Thoracic aorta (tissue), 2 donors: ENCODE results near the gene HSPB7. TPM values are rescaled to one million over a fixed set of nuclear protein-coding genes. Genes with fewer than 3 reads are reported as not detected.

Experiments used
- ATAC-seq: fragments of 150-250 bp; one replicate; pipeline ENCODE4 v1.8.0; 2017; ENCODE audit warnings: low read depth; ENCODE audit not compliant: insufficient number of reproducible peaks, low FRiP score
- DNase-seq: peaks from one replicate; pipeline ENCODE4 v3.0.0-alpha.2; 2020; ENCODE audit warnings: low spot score
- H3K27ac ChIP-seq, 2 donors: fragments of 200-600 bp; sonication (generic); 1 replicate in 1 of 2; 2 replicates in 1 of 2; pipeline ENCODE4 v1.5.1; 2016; ENCODE audit warnings: mild to moderate bottlenecking in 2 of 2, moderate library complexity in 2 of 2
- H3K27me3 ChIP-seq: fragments of 200-600 bp; sonication (generic); replicated peaks from 2 replicates; pipeline ENCODE4 v1.6.0; 2016; ENCODE audit warnings: mild to moderate bottlenecking; ENCODE audit not compliant: insufficient read depth
- H3K36me3 ChIP-seq: fragments of 200-600 bp; sonication (generic); one replicate; pipeline ENCODE4 v1.5.1; 2016
- H3K4me1 ChIP-seq, 2 donors: fragments of 200-600 bp; sonication (generic); 1 replicate in 1 of 2; 2 replicates in 1 of 2; pipeline versions ENCODE4 v1.5.1 to v1.6.0; 2016; ENCODE audit warnings: low read depth in 2 of 2, mild to moderate bottlenecking in 1 of 2; ENCODE audit not compliant: control insufficient read depth in 1 of 2
- H3K4me3 ChIP-seq: fragments of 200-600 bp; sonication (generic); 2 replicates; pipeline ENCODE4 v1.5.1; 2016; ENCODE audit warnings: mild to moderate bottlenecking
- H3K9me3 ChIP-seq: fragments of 200-600 bp; sonication (generic); 2 replicates; pipeline ENCODE4 v1.5.1; 2016
- total RNA-seq, 2 donors: library from RNA; depleted of rRNA; stranded (reverse); fragments of >200 nt; gene quantifications; one replicate each; pipeline versions ENCODE4 v1.1.0 to v1.2.3, GENCODE V29; 2016
- TF ChIP-seq, protein P1 (sequence below): fragments of 200-600 bp; sonication (generic); IDR thresholded peaks from one replicate; pipeline ENCODE4 v1.5.1; 2019; ENCODE audit warnings: antibody characterized with exemption

Gene HSPB7
- total RNA-seq, 2 donors from 2014 or later = 223 to 430 TPM

DNA sequence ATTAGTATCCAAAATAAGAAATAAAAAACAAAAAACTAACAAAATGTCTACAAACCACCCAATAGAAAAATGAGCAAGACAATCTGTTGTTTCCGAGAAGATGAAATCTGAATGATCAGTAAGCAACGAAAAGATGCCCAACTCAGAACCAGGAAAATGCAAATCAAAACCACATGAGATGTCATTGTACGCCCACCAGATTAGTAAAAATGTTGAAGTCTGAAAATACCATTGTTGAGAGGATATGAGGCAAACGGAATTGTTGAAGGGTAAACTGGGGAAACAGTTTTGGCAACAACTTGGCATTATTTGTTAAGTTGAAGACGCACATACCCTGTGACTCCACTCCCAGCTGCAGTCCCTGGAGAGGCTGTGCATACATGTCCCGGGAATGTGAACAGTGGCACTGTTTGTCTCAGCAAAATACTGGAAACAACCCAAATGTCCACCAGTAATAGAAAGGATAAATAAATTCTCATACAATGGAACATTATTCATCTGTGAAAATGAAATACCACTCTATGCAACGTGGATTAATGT lies 52.5 kb downstream of the HSPB7 start:
- peak overlapping the region in 1 of 2 donors; percentile 38 for H3K27ac ChIP-seq
- no peaks in the 10 kb centered on the region for H3K9me3 ChIP-seq
- H3K36me3 ChIP-seq = no peaks in the 10 kb centered on the region
- ATAC-seq (peak; percentile 29), DNase-seq (no peak)
- H3K27me3 ChIP-seq = no peaks in the 10 kb centered on the region
- TF ChIP-seq, protein P1, sequence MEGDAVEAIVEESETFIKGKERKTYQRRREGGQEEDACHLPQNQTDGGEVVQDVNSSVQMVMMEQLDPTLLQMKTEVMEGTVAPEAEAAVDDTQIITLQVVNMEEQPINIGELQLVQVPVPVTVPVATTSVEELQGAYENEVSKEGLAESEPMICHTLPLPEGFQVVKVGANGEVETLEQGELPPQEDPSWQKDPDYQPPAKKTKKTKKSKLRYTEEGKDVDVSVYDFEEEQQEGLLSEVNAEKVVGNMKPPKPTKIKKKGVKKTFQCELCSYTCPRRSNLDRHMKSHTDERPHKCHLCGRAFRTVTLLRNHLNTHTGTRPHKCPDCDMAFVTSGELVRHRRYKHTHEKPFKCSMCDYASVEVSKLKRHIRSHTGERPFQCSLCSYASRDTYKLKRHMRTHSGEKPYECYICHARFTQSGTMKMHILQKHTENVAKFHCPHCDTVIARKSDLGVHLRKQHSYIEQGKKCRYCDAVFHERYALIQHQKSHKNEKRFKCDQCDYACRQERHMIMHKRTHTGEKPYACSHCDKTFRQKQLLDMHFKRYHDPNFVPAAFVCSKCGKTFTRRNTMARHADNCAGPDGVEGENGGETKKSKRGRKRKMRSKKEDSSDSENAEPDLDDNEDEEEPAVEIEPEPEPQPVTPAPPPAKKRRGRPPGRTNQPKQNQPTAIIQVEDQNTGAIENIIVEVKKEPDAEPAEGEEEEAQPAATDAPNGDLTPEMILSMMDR = no peak
- H3K4me1 ChIP-seq = peaks cover 17 to 46% of the 10 kb centered on the region in 2 donors
- no peak overlapping the region for H3K4me3 ChIP-seq

Other genes with a start within 250 kb of the HSPB7 start
- under 1 TPM; 0.81 to 0.99 TPM for gene UQCRHL, start 210.4 kb downstream of the HSPB7 start, total RNA-seq
- gene SPEN, start 170.3 kb downstream of the HSPB7 start, total RNA-seq = 10 to 100 TPM; 52.3 to 96.9 TPM
- gene ZBTB17, start 41.9 kb downstream of the HSPB7 start, total RNA-seq = 10 to 100 TPM; 42.9 to 46.5 TPM
- not detected for gene SRARP, start 13.8 kb downstream of the HSPB7 start, total RNA-seq
- gene CLCNKA, start 4.0 kb upstream of the HSPB7 start, total RNA-seq = 1 to 10 TPM in 1 of 2 donors, not detected in 1; 4.7 TPM
- not detected for gene CLCNKB, start 25.7 kb upstream of the HSPB7 start, total RNA-seq
- gene FAM131C, start 55.6 kb upstream of the HSPB7 start, total RNA-seq = not detected
- gene EPHA2, start 138.0 kb upstream of the HSPB7 start, total RNA-seq = 10 to 100 TPM; 20.3 to 32.9 TPM
- gene ARHGEF19, start 194.6 kb upstream of the HSPB7 start, total RNA-seq = 1 to 10 TPM; 8.1 to 8.5 TPM
- 10 to 100 TPM in 1 of 2 donors, 1 to 10 TPM in 1; 9.3 to 14.6 TPM for gene CPLANE2, start 219.1 kb upstream of the HSPB7 start, total RNA-seq